ENCODE data around the gene LOXHD1. TPM values are rescaled to one million over a fixed set of nuclear protein-coding genes. Genes with fewer than 3 reads are reported as not detected.

LOXHD1 gene
- polyA plus RNA-seq, 4 donors = 0.12 to 0.27 (median 0.19) TPM; not detected in 1

- no peak for FAIRE-seq
- Histone ChIP-seq H3K27me3 (ENCODE audit: control insufficient read depth in 3 of 3, insufficient read depth in 3 of 3, low read length in 3 of 3) (no peaks in the 10 kb centered on the region), H3K4me3 (ENCODE audit: low read depth in 1 of 3, low read length in 3 of 3) (no peak overlapping the region), H3K36me3 (ENCODE audit: control insufficient read depth in 3 of 3, insufficient read depth in 2 of 3, low read depth in 1 of 3, low read length in 3 of 3) (no peaks in the 10 kb centered on the region), H3K27ac (ENCODE audit: low read depth in 1 of 3, low read length in 2 of 3) (no peak overlapping the region), H3K9me3 (ENCODE audit: control insufficient read depth in 2 of 2, insufficient read depth in 1 of 2, low read depth in 1 of 2, low read length in 1 of 2) (no peaks in the 10 kb centered on the region), H3K4me1 (ENCODE audit: control insufficient read depth in 3 of 3, insufficient read depth in 2 of 3, low read depth in 1 of 3, low read length in 2 of 3) (no peaks in the 10 kb centered on the region)
- 78 to 87% (median 80%) methylated on average over 37 of the region's 37 CpGs for WGBS, 3 donors
- no peak for DNase-seq
Measured at GRCh38 chr18:46559946-46560670, 96.9 kb downstream of the LOXHD1 start.

- DNase-seq (no peak), FAIRE-seq (no peak)
- Histone ChIP-seq H3K27me3 (ENCODE audit: control insufficient read depth in 3 of 3, insufficient read depth in 3 of 3, low read length in 3 of 3) (no peaks in the 10 kb centered on the region), H3K4me1 (ENCODE audit: control insufficient read depth in 3 of 3, insufficient read depth in 2 of 3, low read depth in 1 of 3, low read length in 2 of 3) (no peaks in the 10 kb centered on the region), H3K36me3 (ENCODE audit: control insufficient read depth in 3 of 3, insufficient read depth in 2 of 3, low read depth in 1 of 3, low read length in 3 of 3) (no peaks in the 10 kb centered on the region), H3K27ac (ENCODE audit: low read depth in 1 of 3, low read length in 2 of 3) (no peak overlapping the region), H3K9me3 (ENCODE audit: control insufficient read depth in 2 of 2, insufficient read depth in 1 of 2, low read depth in 1 of 2, low read length in 1 of 2) (no peaks in the 10 kb centered on the region), H3K4me3 (ENCODE audit: low read depth in 1 of 3, low read length in 3 of 3) (no peak overlapping the region)
- 93 to 94% (median 94%) methylated on average over 9 of the region's 9 CpGs for WGBS, 3 donors
Measured at GRCh38 chr18:46559296-46559695, 97.7 kb downstream of the LOXHD1 start.

DNA sequence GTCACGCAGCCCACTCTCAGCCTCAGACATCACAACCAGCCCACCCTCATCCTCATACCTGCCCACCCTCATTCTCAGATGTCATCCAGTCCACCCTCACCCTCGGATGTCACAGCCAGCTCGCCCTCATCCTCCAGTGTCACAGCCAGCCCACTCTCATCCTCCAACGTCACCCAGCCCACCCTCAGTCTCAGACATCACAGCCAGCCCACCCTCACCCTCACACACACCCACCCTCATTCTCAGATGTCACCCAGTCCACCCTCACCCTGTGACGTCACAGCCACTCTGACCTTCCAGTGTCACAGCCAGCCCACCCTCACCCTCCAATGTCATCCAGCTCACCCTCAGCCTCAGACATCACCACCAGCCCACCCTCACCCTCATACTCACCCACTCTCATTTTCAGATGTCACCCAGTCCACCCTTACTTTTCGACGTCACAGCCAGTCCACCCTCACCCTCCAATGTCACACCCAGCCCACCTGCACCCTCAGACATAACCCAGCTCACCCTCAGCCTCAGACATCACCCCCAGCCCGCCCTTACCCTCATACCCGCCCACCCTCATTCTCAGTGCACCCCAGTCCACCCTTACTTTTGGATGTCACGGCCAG, 100.3 kb downstream of the LOXHD1 start:
- H3K4me3 ChIP-seq (ENCODE audit: low read depth in 1 of 3, low read length in 3 of 3) = no peak overlapping the region
- 65 to 86% (median 71%) methylated on average over 10 of the region's 10 CpGs for WGBS, 3 donors
- no peaks in the 10 kb centered on the region for H3K36me3 ChIP-seq (ENCODE audit: control insufficient read depth in 3 of 3, insufficient read depth in 2 of 3, low read depth in 1 of 3, low read length in 3 of 3)
- H3K27me3 ChIP-seq (ENCODE audit: control insufficient read depth in 3 of 3, insufficient read depth in 3 of 3, low read length in 3 of 3) = no peaks in the 10 kb centered on the region
- no peak overlapping the region for H3K27ac ChIP-seq (ENCODE audit: low read depth in 1 of 3, low read length in 2 of 3)
- no peak for DNase-seq
- no peaks in the 10 kb centered on the region for H3K9me3 ChIP-seq (ENCODE audit: control insufficient read depth in 2 of 2, insufficient read depth in 1 of 2, low read depth in 1 of 2, low read length in 1 of 2)
- H3K4me1 ChIP-seq (ENCODE audit: control insufficient read depth in 3 of 3, insufficient read depth in 2 of 3, low read depth in 1 of 3, low read length in 2 of 3) = no peaks in the 10 kb centered on the region
- no peak for FAIRE-seq

DNA sequence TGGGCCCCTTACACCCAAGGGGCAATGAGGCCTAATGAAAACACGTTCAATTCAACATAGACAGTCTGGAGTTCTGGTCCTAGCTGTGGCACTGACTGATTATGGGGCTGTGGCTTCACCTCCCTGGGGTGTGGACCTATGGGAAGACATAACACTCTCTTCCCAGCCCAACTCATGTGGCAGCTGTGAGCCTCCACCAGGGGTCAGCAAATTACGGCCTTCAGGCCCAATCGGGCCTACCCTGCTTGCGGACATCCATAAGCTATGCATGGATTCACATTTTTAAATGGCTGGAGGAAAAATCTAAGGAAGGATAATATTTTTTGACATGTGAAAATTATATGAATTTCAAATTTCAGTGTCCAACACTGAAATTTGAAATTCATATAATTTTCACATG, 101.3 kb downstream of the LOXHD1 start:
- Histone ChIP-seq H3K4me3 (ENCODE audit: low read depth in 1 of 3, low read length in 3 of 3) (no peak overlapping the region), H3K9me3 (ENCODE audit: control insufficient read depth in 2 of 2, insufficient read depth in 1 of 2, low read depth in 1 of 2, low read length in 1 of 2) (no peaks in the 10 kb centered on the region), H3K4me1 (ENCODE audit: control insufficient read depth in 3 of 3, insufficient read depth in 2 of 3, low read depth in 1 of 3, low read length in 2 of 3) (no peaks in the 10 kb centered on the region), H3K27ac (ENCODE audit: low read depth in 1 of 3, low read length in 2 of 3) (no peak overlapping the region), H3K36me3 (ENCODE audit: control insufficient read depth in 3 of 3, insufficient read depth in 2 of 3, low read depth in 1 of 3, low read length in 3 of 3) (no peaks in the 10 kb centered on the region), H3K27me3 (ENCODE audit: control insufficient read depth in 3 of 3, insufficient read depth in 3 of 3, low read length in 3 of 3) (no peaks in the 10 kb centered on the region)
- 49 to 69% (median 65%) methylated on average over 4 of the region's 4 CpGs for WGBS, 3 donors
- DNase-seq (peak; percentile 7 to 18), FAIRE-seq (no peak)

DNA sequence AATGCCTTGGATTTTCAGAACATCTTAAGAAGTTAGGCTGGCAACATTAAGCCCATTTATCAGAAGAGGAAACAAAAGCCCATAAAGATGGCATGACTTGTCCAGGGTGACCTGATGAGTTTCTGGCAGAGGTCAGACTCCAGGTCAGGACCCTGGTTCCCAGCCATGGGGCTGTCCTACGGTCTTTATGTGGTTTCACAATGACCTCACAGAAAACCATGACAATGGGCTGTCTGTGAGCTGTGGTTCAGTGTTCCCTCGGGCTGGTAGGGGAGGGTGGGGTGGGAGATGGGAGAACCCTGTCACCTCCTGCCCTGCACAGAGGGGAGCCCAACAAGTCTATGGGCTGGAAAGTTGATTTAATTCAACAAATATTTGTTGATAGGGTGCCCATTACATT, 101.8 kb downstream of the LOXHD1 start:
- Histone ChIP-seq H3K9me3 (ENCODE audit: control insufficient read depth in 2 of 2, insufficient read depth in 1 of 2, low read depth in 1 of 2, low read length in 1 of 2) (no peaks in the 10 kb centered on the region), H3K27ac (ENCODE audit: low read depth in 1 of 3, low read length in 2 of 3) (no peak overlapping the region), H3K4me3 (ENCODE audit: low read depth in 1 of 3, low read length in 3 of 3) (no peak overlapping the region), H3K27me3 (ENCODE audit: control insufficient read depth in 3 of 3, insufficient read depth in 3 of 3, low read length in 3 of 3) (no peaks in the 10 kb centered on the region), H3K4me1 (ENCODE audit: control insufficient read depth in 3 of 3, insufficient read depth in 2 of 3, low read depth in 1 of 3, low read length in 2 of 3) (no peaks in the 10 kb centered on the region), H3K36me3 (ENCODE audit: control insufficient read depth in 3 of 3, insufficient read depth in 2 of 3, low read depth in 1 of 3, low read length in 3 of 3) (no peaks in the 10 kb centered on the region)
- 35 to 60% (median 42%) methylated on average over 2 of the region's 2 CpGs for WGBS, 3 donors
- DNase-seq (no peak), FAIRE-seq (no peak)

GRCh38 chr18:46554406-46555080, 102.5 kb downstream of the LOXHD1 start:
- WGBS, 3 donors = 86 to 92% (median 87%) methylated on average over 2 of the region's 2 CpGs
- Histone ChIP-seq H3K9me3 (ENCODE audit: control insufficient read depth in 2 of 2, insufficient read depth in 1 of 2, low read depth in 1 of 2, low read length in 1 of 2) (no peaks in the 10 kb centered on the region), H3K4me1 (ENCODE audit: control insufficient read depth in 3 of 3, insufficient read depth in 2 of 3, low read depth in 1 of 3, low read length in 2 of 3) (no peaks in the 10 kb centered on the region), H3K27ac (ENCODE audit: low read depth in 1 of 3, low read length in 2 of 3) (no peak overlapping the region), H3K27me3 (ENCODE audit: control insufficient read depth in 3 of 3, insufficient read depth in 3 of 3, low read length in 3 of 3) (no peaks in the 10 kb centered on the region), H3K4me3 (ENCODE audit: low read depth in 1 of 3, low read length in 3 of 3) (no peak overlapping the region), H3K36me3 (ENCODE audit: control insufficient read depth in 3 of 3, insufficient read depth in 2 of 3, low read depth in 1 of 3, low read length in 3 of 3) (no peaks in the 10 kb centered on the region)
- DNase-seq (no peak), FAIRE-seq (no peak)

GRCh38 chr18:46550609-46551008, 106.4 kb downstream of the LOXHD1 start:
- Histone ChIP-seq H3K27me3 (ENCODE audit: control insufficient read depth in 3 of 3, insufficient read depth in 3 of 3, low read length in 3 of 3) (no peaks in the 10 kb centered on the region), H3K4me1 (ENCODE audit: control insufficient read depth in 3 of 3, insufficient read depth in 2 of 3, low read depth in 1 of 3, low read length in 2 of 3) (no peaks in the 10 kb centered on the region), H3K27ac (ENCODE audit: low read depth in 1 of 3, low read length in 2 of 3) (no peak overlapping the region), H3K36me3 (ENCODE audit: control insufficient read depth in 3 of 3, insufficient read depth in 2 of 3, low read depth in 1 of 3, low read length in 3 of 3) (no peaks in the 10 kb centered on the region), H3K4me3 (ENCODE audit: low read depth in 1 of 3, low read length in 3 of 3) (no peak overlapping the region), H3K9me3 (ENCODE audit: control insufficient read depth in 2 of 2, insufficient read depth in 1 of 2, low read depth in 1 of 2, low read length in 1 of 2) (no peaks in the 10 kb centered on the region)
- no peak for DNase-seq
- no peak for FAIRE-seq
- WGBS, 3 donors = 71 to 88% (median 79%) methylated on average over 2 of the region's 2 CpGs

DNA sequence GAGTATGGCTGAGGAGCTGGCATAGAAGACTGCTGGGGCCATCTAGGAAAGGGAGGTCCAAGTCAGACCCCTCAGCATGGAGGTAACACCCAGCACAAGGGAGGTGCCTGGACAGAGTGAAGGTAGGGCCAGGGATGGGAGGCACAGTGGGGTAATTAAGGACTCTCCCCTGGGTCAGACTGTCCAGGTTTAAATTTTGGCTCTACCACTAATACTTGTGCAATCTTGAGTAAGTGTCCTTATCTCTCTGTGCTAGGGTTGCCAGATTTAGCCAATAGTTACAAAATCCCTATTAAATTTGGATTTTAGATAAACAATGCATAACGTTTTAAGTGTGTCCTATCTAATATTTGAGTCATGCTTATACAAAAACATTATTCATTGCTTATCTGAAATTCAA, 109.5 kb downstream of the LOXHD1 start:
- no peak overlapping the region for H3K27ac ChIP-seq (ENCODE audit: low read depth in 1 of 3, low read length in 2 of 3)
- no peaks in the 10 kb centered on the region for H3K27me3 ChIP-seq (ENCODE audit: control insufficient read depth in 3 of 3, insufficient read depth in 3 of 3, low read length in 3 of 3)
- DNase-seq (no peak), FAIRE-seq (no peak)
- no peaks in the 10 kb centered on the region for H3K9me3 ChIP-seq (ENCODE audit: control insufficient read depth in 2 of 2, insufficient read depth in 1 of 2, low read depth in 1 of 2, low read length in 1 of 2)
- H3K4me3 ChIP-seq (ENCODE audit: low read depth in 1 of 3, low read length in 3 of 3) = no peak overlapping the region
- H3K36me3 ChIP-seq (ENCODE audit: control insufficient read depth in 3 of 3, insufficient read depth in 2 of 3, low read depth in 1 of 3, low read length in 3 of 3) = no peaks in the 10 kb centered on the region
- no peaks in the 10 kb centered on the region for H3K4me1 ChIP-seq (ENCODE audit: control insufficient read depth in 3 of 3, insufficient read depth in 2 of 3, low read depth in 1 of 3, low read length in 2 of 3)
- WGBS, 3 donors = 9 to 25% (median 10%) methylated on average over 1 of the region's 1 CpG

All from small intestine (tissue), 7 donors.